Measurements from ENCODE around the gene TRMT6. TPM values are rescaled to one million over a fixed set of nuclear protein-coding genes. Genes with fewer than 3 reads are reported as not detected.

Gene TRMT6
- total RNA-seq, 1 donor from 2014 or later, result 18.4 TPM

DNA sequence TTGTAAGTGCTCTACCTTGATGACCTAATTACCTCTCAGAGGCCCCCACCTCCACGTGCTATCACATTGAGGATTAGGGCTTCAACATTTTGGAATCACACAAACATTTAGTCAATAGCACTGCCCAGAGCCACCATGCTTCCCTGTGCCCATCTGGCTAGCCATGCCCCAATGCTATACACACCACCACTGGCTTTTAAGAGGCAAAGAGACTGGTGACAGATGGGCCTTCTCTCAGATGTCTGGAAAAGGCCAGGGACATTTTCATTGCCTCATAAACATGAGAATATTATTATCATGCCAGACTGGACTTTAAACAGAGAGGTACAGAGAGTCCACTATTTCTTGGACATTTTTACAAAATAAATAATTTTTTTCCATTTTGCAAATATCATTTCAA is 29.8 kb downstream of the TRMT6 start:
- TF ChIP-seq, protein P1, sequence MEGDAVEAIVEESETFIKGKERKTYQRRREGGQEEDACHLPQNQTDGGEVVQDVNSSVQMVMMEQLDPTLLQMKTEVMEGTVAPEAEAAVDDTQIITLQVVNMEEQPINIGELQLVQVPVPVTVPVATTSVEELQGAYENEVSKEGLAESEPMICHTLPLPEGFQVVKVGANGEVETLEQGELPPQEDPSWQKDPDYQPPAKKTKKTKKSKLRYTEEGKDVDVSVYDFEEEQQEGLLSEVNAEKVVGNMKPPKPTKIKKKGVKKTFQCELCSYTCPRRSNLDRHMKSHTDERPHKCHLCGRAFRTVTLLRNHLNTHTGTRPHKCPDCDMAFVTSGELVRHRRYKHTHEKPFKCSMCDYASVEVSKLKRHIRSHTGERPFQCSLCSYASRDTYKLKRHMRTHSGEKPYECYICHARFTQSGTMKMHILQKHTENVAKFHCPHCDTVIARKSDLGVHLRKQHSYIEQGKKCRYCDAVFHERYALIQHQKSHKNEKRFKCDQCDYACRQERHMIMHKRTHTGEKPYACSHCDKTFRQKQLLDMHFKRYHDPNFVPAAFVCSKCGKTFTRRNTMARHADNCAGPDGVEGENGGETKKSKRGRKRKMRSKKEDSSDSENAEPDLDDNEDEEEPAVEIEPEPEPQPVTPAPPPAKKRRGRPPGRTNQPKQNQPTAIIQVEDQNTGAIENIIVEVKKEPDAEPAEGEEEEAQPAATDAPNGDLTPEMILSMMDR (IDR thresholded peaks at IDR 0.05; ENCODE audit: partially characterized antibody, unreplicated experiment), result no peak
- peak overlapping the region; percentile 59 for H3K27ac Mint-ChIP-seq (ENCODE audit: unreplicated experiment)
- H3K36me3 Mint-ChIP-seq (ENCODE audit: unreplicated experiment), result peaks cover 26% of the 10 kb centered on the region
- peaks cover 6% of the 10 kb centered on the region for H3K4me1 Mint-ChIP-seq (ENCODE audit: low read depth, unreplicated experiment)
- H3K9me3 Mint-ChIP-seq (ENCODE audit: unreplicated experiment), result peaks cover 4% of the 10 kb centered on the region
- no peak overlapping the region for H3K4me3 Mint-ChIP-seq (ENCODE audit: unreplicated experiment)
- H3K27me3 Mint-ChIP-seq (ENCODE audit: unreplicated experiment), result peaks cover 2% of the 10 kb centered on the region
- DNase-seq, result no peak

DNA sequence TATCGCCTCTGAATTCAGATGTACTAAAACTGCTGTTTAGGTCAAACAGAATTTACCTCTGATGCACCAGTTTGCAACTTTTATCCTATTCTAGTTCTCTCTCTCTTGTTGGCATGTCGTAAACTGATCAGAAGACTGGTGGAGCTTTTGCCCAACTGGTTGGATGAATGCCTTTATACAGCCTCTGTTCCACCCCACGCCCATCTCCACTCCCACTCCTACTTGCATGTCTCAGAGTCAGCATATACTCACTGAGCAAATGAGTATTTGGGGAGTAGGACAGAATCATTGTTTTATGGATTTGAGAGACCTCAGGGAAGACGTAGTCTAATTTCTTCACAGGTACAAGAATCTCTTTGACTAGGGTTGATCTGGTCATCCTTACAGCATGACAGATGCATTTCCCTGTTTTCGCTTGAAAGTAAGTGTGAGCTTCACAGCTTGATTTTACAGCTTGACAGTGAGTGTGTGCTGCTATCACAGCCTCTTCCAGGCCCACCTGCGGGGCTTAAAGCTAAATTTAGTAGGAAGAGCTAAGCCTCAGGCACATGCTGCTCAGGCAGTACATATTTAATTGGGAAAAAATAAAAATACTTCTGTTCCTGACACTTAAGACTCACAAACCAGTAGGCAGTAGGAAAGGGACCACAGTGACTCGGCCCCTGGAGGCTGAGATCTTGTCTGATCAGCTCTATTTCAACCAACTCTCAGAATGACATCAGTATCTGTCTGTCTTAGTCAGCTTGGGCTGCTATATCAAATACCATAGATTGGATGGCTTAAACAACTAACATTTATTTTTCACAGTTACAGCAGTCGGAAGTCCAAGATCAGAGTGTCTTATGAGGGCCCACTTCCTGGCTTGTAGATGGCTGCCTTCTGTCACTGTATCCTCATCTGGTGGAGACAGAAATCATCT is 30.4 kb downstream of the TRMT6 start:
- Mint-ChIP-seq H3K9me3 (ENCODE audit: unreplicated experiment) (peaks cover 4% of the 10 kb centered on the region), H3K4me1 (ENCODE audit: low read depth, unreplicated experiment) (peaks cover 6% of the 10 kb centered on the region)
- no peak for DNase-seq

DNA sequence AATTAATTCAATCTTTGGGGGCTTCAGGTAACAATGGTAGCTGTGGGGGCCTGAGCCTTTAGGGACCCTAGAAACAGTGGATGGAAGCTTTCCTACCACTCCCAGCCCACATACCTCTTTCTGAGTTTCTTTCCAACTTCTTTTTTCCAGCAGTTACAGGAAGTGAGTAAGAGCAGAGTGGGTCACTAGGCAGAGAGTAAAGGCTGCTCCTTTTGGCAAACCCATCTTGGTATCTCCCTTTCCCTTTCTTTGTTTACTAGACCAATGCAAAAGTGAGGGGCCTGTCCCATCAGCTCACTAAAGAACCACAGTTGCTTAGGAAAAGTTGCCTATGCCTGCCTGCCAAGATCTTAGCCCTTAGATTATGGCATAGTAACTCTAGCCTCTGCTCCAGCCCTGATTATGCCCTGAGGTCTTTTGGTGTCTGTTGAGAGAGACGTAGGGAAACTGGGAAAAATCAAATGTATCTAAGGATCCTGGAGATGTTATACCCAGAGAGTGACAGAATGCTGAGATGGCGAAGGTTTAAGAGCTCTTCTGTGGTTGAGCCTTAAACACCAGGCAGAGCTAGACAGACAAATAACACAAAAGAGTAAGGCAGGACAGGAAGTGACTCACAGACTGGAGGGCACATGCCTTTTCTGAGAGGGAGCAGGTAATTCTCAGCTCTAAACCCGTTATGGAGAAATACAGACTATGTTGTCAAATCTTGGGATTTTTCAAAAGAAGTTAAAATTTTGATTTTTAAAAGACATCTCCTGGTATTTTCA is 31.3 kb downstream of the TRMT6 start:
- H3K36me3 Mint-ChIP-seq (ENCODE audit: unreplicated experiment), result peaks cover 26% of the 10 kb centered on the region
- H3K4me3 Mint-ChIP-seq (ENCODE audit: unreplicated experiment), result no peak overlapping the region
- H3K27ac Mint-ChIP-seq (ENCODE audit: unreplicated experiment), result no peak overlapping the region
- H3K27me3 Mint-ChIP-seq (ENCODE audit: unreplicated experiment), result peaks cover 2% of the 10 kb centered on the region
- peaks cover 4% of the 10 kb centered on the region for H3K9me3 Mint-ChIP-seq (ENCODE audit: unreplicated experiment)
- TF ChIP-seq, protein P1 (IDR thresholded peaks at IDR 0.05; ENCODE audit: partially characterized antibody, unreplicated experiment), result no peak
- no peak for DNase-seq
- peaks cover 6% of the 10 kb centered on the region for H3K4me1 Mint-ChIP-seq (ENCODE audit: low read depth, unreplicated experiment)

More for the DNA sequence above, 30.4 kb downstream of the TRMT6 start:
- no peak overlapping the region for H3K4me3 Mint-ChIP-seq (ENCODE audit: unreplicated experiment)
- H3K27me3 Mint-ChIP-seq (ENCODE audit: unreplicated experiment), result peaks cover 2% of the 10 kb centered on the region
- peak overlapping the region; percentile 59 for H3K27ac Mint-ChIP-seq (ENCODE audit: unreplicated experiment)
- TF ChIP-seq, protein P1 (IDR thresholded peaks at IDR 0.05; ENCODE audit: partially characterized antibody, unreplicated experiment), result no peak
- peaks cover 26% of the 10 kb centered on the region for H3K36me3 Mint-ChIP-seq (ENCODE audit: unreplicated experiment)

DNA sequence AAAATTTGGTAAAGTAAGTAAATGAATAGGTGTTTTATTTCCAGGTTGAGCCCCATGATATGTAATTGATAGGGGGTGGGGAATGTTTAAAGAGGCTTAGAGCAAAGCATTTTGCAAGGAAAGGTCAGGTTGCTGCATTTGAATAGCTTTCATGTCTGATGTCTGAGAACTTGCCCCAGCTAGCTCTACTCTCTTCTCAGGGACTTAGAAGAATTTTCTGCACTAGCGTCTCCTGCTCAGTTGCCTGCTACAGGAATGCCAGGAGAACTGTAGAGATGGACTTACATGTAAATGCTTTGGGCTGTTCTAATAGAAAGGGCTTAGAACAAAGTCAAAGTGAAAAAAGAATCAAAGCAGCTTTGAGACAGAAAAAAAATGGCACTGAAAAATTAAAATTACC is 35.5 kb downstream of the TRMT6 start:
- Mint-ChIP-seq H3K9me3 (ENCODE audit: unreplicated experiment) (peaks cover 1% of the 10 kb centered on the region), H3K27ac (ENCODE audit: unreplicated experiment) (no peak overlapping the region), H3K4me3 (ENCODE audit: unreplicated experiment) (no peak overlapping the region), H3K36me3 (ENCODE audit: unreplicated experiment) (no peaks in the 10 kb centered on the region), H3K27me3 (ENCODE audit: unreplicated experiment) (no peaks in the 10 kb centered on the region), H3K4me1 (ENCODE audit: low read depth, unreplicated experiment) (peaks cover 3% of the 10 kb centered on the region)
- DNase-seq, result no peak
- TF ChIP-seq, protein P1 (IDR thresholded peaks at IDR 0.05; ENCODE audit: partially characterized antibody, unreplicated experiment), result no peak

Data from glutamatergic neuron (in vitro differentiated cells).